ENCODE measurements around the gene SYNE3.

DNA sequence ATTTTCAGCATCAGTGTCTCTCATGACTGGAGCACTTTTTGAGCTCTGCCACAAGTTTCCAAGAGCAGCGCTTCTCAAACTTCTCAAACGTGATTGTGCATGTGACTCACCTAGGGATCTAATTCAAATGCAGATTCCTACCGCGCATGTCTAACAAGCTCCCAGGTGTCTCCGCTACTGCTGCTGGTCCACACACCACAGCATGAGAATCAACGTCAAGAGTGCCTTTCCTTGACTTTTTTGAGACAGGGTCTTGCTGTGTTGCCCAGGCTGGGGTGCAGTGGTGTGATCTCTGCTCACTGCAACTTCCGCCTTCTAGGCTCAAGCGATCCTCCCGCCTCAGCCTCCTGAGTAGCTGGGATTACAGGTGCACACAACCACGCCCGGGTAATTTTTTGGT lies 40.8 kb upstream of the SYNE3 start:
- TF ChIP-seq, protein P1, sequence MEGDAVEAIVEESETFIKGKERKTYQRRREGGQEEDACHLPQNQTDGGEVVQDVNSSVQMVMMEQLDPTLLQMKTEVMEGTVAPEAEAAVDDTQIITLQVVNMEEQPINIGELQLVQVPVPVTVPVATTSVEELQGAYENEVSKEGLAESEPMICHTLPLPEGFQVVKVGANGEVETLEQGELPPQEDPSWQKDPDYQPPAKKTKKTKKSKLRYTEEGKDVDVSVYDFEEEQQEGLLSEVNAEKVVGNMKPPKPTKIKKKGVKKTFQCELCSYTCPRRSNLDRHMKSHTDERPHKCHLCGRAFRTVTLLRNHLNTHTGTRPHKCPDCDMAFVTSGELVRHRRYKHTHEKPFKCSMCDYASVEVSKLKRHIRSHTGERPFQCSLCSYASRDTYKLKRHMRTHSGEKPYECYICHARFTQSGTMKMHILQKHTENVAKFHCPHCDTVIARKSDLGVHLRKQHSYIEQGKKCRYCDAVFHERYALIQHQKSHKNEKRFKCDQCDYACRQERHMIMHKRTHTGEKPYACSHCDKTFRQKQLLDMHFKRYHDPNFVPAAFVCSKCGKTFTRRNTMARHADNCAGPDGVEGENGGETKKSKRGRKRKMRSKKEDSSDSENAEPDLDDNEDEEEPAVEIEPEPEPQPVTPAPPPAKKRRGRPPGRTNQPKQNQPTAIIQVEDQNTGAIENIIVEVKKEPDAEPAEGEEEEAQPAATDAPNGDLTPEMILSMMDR (IDR thresholded peaks at IDR 0.05; ENCODE audit: low read length): no peak
- TF ChIP-seq EZH2 (IDR thresholded peaks at IDR 0.05; ENCODE audit: borderline replicate concordance, low read length): no peak

All from OCI-LY1 (cell line).